PC-9 (cell line): Measurements from ENCODE around the gene AAK1.

Source experiments
- EZH2 ChIP-seq: fragments of 200-600 bp; sonication (generic); IDR thresholded peaks from 2 replicates; pipeline ENCODE4 v1.8.0; 2017; ENCODE audit warnings: antibody characterized with exemption, low read depth
- TF ChIP-seq, protein P1 (sequence below): fragments of 200-600 bp; sonication (generic); conservative IDR thresholded peaks from 2 replicates; pipeline ENCODE4 v1.6.1; 2017; ENCODE audit warnings: mixed run types, antibody characterized with exemption, mild to moderate bottlenecking, moderate library complexity

DNA sequence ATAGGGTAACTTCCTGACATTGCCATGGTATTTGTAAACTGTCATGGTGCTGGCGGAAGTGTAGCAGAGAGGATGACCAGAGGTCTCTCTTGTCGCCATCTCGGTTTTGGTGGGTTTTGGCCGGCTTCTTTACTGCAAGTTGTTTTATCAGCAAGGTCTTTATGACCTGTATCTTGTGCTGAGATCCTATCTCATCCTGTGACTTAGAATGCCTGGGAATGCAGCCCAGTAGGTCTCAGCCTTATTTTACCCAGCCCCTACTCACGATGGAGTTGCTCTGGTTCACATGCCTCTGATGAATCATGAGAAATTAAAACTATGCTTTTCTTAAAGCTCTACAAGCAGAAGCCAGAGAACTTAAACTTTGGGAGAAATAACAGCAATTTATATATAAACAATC lies 193.6 kb downstream of the AAK1 start:
- TF ChIP-seq, protein P1, sequence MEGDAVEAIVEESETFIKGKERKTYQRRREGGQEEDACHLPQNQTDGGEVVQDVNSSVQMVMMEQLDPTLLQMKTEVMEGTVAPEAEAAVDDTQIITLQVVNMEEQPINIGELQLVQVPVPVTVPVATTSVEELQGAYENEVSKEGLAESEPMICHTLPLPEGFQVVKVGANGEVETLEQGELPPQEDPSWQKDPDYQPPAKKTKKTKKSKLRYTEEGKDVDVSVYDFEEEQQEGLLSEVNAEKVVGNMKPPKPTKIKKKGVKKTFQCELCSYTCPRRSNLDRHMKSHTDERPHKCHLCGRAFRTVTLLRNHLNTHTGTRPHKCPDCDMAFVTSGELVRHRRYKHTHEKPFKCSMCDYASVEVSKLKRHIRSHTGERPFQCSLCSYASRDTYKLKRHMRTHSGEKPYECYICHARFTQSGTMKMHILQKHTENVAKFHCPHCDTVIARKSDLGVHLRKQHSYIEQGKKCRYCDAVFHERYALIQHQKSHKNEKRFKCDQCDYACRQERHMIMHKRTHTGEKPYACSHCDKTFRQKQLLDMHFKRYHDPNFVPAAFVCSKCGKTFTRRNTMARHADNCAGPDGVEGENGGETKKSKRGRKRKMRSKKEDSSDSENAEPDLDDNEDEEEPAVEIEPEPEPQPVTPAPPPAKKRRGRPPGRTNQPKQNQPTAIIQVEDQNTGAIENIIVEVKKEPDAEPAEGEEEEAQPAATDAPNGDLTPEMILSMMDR: no peak
- TF ChIP-seq EZH2: no peak
